HepG2 (cell line): ENCODE measurements around the gene FOXR1. TPM values are rescaled to one million over a fixed set of nuclear protein-coding genes. Genes with fewer than 3 reads are reported as not detected.
A peak's percentile ranks its signal among the peaks of the same experiment; 100 is the strongest.

Experiments used
- CAMTA2 ChIP-seq: sonication (generic); formaldehyde crosslinking; IDR thresholded peaks from 2 replicates; pipeline ENCODE4 v1.4.0; 2020; ENCODE audit warnings: mild to moderate bottlenecking, missing genetic modification reagents, borderline replicate concordance
- CC2D1A ChIP-seq: sonication (generic); formaldehyde crosslinking; IDR thresholded peaks from 2 replicates; pipeline ENCODE4 v1.8.1; 2023; ENCODE audit warnings: mild to moderate bottlenecking, missing genetic modification reagents
- DMAP1 ChIP-seq: IDR thresholded peaks from 2 replicates; pipeline ENCODE4 v1.6.1; 2016
- ELF4 ChIP-seq: sonication (generic); formaldehyde crosslinking; IDR thresholded peaks from 2 replicates; pipeline ENCODE4 v1.5.0; 2020; ENCODE audit warnings: missing genetic modification reagents, mild to moderate bottlenecking, moderate library complexity, borderline replicate concordance
- FOXO1 ChIP-seq: sonication (generic); formaldehyde crosslinking; IDR thresholded peaks from 2 replicates; pipeline ENCODE4 v1.4.0; 2020; ENCODE audit warnings: missing genetic modification reagents
- JUN ChIP-seq: sonication (generic); formaldehyde crosslinking; IDR thresholded peaks from 2 replicates; pipeline ENCODE4 v1.4.0; 2020; ENCODE audit warnings: mild to moderate bottlenecking, missing genetic modification reagents
- KAT2B ChIP-seq: fragments of 150-350 bp; IDR thresholded peaks from 2 replicates; pipeline ENCODE4 v1.6.1; 2014; ENCODE audit warnings: low read depth, low read length, borderline replicate concordance
- MBD4 ChIP-seq: IDR thresholded peaks from 2 replicates; pipeline ENCODE4 v1.6.1; 2012; ENCODE audit warnings: low read length, inconsistent platforms, borderline replicate concordance
- MIER3 ChIP-seq: IDR thresholded peaks from 2 replicates; pipeline ENCODE4 v1.6.1; 2016; ENCODE audit warnings: missing compliant biosample characterization, borderline replicate concordance
- PCBP2 ChIP-seq: fragments of 200-400 bp; formaldehyde crosslinking; optimal IDR thresholded peaks from 2 replicates; pipeline ENCODE3; 2018; ENCODE audit warnings: low read length, low read depth; ENCODE audit not compliant: poor library complexity, severe bottlenecking
- RFX5 ChIP-seq: IDR thresholded peaks from 2 replicates; pipeline ENCODE4 v1.6.1; 2011; ENCODE audit warnings: low read depth, low read length, improper control_type of control experiment
- SRF ChIP-seq: IDR thresholded peaks from 2 replicates; pipeline ENCODE4 v1.6.1; 2011; ENCODE audit warnings: mild to moderate bottlenecking, low read depth, low read length, moderate library complexity
- ZNF557 ChIP-seq: sonication (generic); formaldehyde crosslinking; IDR thresholded peaks from 2 replicates; pipeline ENCODE4 v1.4.0; 2020; ENCODE audit warnings: missing genetic modification reagents
- ZNF607 ChIP-seq: sonication (generic); formaldehyde crosslinking; IDR thresholded peaks from 2 replicates; pipeline ENCODE4 v1.5.1; 2020; ENCODE audit warnings: missing genetic modification reagents, mild to moderate bottlenecking, borderline replicate concordance
- ZSCAN21 ChIP-seq: sonication (generic); formaldehyde crosslinking; IDR thresholded peaks from 2 replicates; pipeline ENCODE4 v1.8.0; 2022; ENCODE audit warnings: mild to moderate bottlenecking, missing genetic modification reagents, moderate library complexity, borderline replicate concordance
- polyA plus RNA-seq, 8 experiments: library from polyadenylated mRNA; depleted of rRNA in 3 of 8; stranded (reverse) in 7 of 8; unstranded in 1 of 8; fragments of >200 nt; fragmentation: Illumina TruSeq in 4 of 8; extraction: Trizol in 4 of 8; gene quantifications; 2 replicates each; pipeline versions ENCODE4 v1.2.1 to v1.2.3, GENCODE V29; 2011 to 2016; ENCODE audit warnings: low read depth in 4 of 8, missing spikeins in 1 of 8, mixed read lengths in 1 of 8; ENCODE audit not compliant: insufficient read depth in 1 of 8
- total RNA-seq, 5 experiments: library from RNA; depleted of rRNA; stranded (reverse); fragments of >200 nt; fragmentation: Illumina TruSeq; extraction: Trizol; gene quantifications; 2 replicates each; pipeline ENCODE4 v1.2.3, GENCODE V29; 2016; ENCODE audit warnings: low read depth in 1 of 5
- TF ChIP-seq, protein P1 (sequence below), 2 experiments: sonication (generic) in 1 of 2; formaldehyde crosslinking in 1 of 2; IDR thresholded peaks; 2 replicates each; pipeline versions ENCODE4 v1.5.1 to v1.6.1; 2011 to 2020; ENCODE audit warnings: borderline replicate concordance in 1 of 2, low read depth in 1 of 2, low read length in 1 of 2, mild to moderate bottlenecking in 1 of 2, missing genetic modification reagents in 1 of 2, moderate library complexity in 1 of 2
- TF ChIP-seq, protein P2 (sequence below): sonication (generic); formaldehyde crosslinking; IDR thresholded peaks from 2 replicates; pipeline ENCODE4 v1.5.0; 2020; ENCODE audit warnings: mild to moderate bottlenecking, missing genetic modification reagents
- TF ChIP-seq, protein P3 (sequence below): sonication (generic); formaldehyde crosslinking; IDR thresholded peaks from 2 replicates; pipeline ENCODE4 v1.8.1; 2023; ENCODE audit warnings: mild to moderate bottlenecking, missing genetic modification reagents
- TF ChIP-seq, protein P4 (sequence below): sonication (generic); formaldehyde crosslinking; IDR thresholded peaks from 2 replicates; pipeline ENCODE4 v1.5.0; 2020; ENCODE audit warnings: missing genetic modification reagents
- TF ChIP-seq, protein P5 (sequence below): sonication (generic); formaldehyde crosslinking; IDR thresholded peaks from 2 replicates; pipeline ENCODE4 v1.5.0; 2020; ENCODE audit warnings: mild to moderate bottlenecking, missing genetic modification reagents
- TF ChIP-seq, protein P6 (sequence below): IDR thresholded peaks from 2 replicates; pipeline ENCODE4 v1.6.1; 2016; ENCODE audit warnings: missing genetic modification reagents, missing compliant biosample characterization

Gene FOXR1
- total and polyA plus RNA-seq, 2 of the 13 experiments (the other 11 are each of a cell fraction or from before 2014, with no cell fraction given): not detected

DNA sequence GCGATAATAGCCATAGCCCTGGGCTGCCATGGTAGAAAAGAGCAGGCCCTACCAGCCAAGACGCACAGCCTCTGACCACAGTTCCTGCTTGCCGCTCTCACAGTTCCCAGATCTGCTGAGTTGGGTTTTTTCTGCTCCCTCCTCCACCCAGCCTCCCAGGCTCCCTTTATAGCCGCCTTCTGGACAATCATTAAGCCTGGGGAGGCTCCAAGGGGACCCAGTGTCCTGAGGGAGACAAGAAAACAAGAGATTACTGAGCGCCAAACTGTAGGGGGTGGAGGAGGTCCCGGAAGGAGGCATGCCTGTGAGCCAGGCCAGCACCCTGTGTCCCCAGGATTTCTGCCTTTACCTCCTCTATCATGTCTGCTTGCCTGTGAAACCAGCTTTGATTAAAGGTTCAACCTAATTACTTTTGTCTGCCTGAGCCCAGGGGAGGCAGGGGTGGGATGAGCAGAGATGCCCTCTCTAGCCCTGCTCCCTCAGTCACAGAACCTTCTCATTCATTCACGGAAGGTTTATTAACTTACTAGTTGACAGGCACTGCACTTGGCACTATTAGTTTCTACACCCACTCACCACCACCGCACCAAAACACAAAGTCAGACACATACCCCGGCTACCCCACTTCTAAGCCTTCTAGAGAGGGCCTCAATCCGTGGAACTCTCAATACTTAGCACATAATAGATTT, 57.9 kb downstream of the FOXR1 start (continued):
- TF ChIP-seq SRF: no peak
- TF ChIP-seq, protein P1, sequence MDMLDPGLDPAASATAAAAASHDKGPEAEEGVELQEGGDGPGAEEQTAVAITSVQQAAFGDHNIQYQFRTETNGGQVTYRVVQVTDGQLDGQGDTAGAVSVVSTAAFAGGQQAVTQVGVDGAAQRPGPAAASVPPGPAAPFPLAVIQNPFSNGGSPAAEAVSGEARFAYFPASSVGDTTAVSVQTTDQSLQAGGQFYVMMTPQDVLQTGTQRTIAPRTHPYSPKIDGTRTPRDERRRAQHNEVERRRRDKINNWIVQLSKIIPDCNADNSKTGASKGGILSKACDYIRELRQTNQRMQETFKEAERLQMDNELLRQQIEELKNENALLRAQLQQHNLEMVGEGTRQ (IDR thresholded peaks at IDR 0.05; ENCODE audit: low read depth, low read length): no peak
- TF ChIP-seq, protein P1 (CRISPR knock-in tag; IDR thresholded peaks at IDR 0.05; ENCODE audit: borderline replicate concordance): no peak
- no peak for TF ChIP-seq CAMTA2 (CRISPR knock-in tag)
- no peak for TF ChIP-seq MBD4
- no peak for TF ChIP-seq RFX5
- TF ChIP-seq FOXO1: peak; percentile 44; the same call in 1 of the 2 replicates
- no peak for TF ChIP-seq CC2D1A (CRISPR knock-in tag)
- no peak for TF ChIP-seq JUN (CRISPR knock-in tag)
- TF ChIP-seq, protein P2, sequence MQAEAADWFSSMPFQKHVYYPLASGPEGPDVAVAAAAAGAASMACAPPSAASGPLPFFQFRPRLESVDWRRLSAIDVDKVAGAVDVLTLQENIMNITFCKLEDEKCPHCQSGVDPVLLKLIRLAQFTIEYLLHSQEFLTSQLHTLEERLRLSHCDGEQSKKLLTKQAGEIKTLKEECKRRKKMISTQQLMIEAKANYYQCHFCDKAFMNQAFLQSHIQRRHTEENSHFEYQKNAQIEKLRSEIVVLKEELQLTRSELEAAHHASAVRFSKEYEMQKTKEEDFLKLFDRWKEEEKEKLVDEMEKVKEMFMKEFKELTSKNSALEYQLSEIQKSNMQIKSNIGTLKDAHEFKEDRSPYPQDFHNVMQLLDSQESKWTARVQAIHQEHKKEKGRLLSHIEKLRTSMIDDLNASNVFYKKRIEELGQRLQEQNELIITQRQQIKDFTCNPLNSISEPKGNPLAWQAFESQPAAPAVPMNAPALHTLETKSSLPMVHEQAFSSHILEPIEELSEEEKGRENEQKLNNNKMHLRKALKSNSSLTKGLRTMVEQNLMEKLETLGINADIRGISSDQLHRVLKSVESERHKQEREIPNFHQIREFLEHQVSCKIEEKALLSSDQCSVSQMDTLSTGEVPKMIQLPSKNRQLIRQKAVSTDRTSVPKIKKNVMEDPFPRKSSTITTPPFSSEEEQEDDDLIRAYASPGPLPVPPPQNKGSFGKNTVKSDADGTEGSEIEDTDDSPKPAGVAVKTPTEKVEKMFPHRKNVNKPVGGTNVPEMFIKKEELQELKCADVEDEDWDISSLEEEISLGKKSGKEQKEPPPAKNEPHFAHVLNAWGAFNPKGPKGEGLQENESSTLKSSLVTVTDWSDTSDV (CRISPR knock-in tag): no peak
- TF ChIP-seq PCBP2: no peak
- no peak for TF ChIP-seq ZNF557
- TF ChIP-seq ZSCAN21 (CRISPR knock-in tag): no peak
- TF ChIP-seq ELF4 (CRISPR knock-in tag): no peak
- no peak for TF ChIP-seq MIER3
- TF ChIP-seq, protein P3, sequence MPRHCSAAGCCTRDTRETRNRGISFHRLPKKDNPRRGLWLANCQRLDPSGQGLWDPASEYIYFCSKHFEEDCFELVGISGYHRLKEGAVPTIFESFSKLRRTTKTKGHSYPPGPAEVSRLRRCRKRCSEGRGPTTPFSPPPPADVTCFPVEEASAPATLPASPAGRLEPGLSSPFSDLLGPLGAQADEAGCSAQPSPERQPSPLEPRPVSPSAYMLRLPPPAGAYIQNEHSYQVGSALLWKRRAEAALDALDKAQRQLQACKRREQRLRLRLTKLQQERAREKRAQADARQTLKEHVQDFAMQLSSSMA (CRISPR knock-in tag): no peak
- TF ChIP-seq, protein P4, sequence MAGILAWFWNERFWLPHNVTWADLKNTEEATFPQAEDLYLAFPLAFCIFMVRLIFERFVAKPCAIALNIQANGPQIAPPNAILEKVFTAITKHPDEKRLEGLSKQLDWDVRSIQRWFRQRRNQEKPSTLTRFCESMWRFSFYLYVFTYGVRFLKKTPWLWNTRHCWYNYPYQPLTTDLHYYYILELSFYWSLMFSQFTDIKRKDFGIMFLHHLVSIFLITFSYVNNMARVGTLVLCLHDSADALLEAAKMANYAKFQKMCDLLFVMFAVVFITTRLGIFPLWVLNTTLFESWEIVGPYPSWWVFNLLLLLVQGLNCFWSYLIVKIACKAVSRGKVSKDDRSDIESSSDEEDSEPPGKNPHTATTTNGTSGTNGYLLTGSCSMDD (CRISPR knock-in tag): no peak
- TF ChIP-seq KAT2B: no peak
- TF ChIP-seq, protein P5, sequence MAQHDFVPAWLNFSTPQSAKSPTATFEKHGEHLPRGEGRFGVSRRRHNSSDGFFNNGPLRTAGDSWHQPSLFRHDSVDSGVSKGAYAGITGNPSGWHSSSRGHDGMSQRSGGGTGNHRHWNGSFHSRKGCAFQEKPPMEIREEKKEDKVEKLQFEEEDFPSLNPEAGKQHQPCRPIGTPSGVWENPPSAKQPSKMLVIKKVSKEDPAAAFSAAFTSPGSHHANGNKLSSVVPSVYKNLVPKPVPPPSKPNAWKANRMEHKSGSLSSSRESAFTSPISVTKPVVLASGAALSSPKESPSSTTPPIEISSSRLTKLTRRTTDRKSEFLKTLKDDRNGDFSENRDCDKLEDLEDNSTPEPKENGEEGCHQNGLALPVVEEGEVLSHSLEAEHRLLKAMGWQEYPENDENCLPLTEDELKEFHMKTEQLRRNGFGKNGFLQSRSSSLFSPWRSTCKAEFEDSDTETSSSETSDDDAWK (CRISPR knock-in tag): no peak
- TF ChIP-seq, protein P6, sequence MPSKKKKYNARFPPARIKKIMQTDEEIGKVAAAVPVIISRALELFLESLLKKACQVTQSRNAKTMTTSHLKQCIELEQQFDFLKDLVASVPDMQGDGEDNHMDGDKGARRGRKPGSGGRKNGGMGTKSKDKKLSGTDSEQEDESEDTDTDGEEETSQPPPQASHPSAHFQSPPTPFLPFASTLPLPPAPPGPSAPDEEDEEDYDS (CRISPR knock-in tag): peak; percentile 99
- TF ChIP-seq DMAP1 (CRISPR knock-in tag): peak; percentile 23; the same call in 1 of the 2 replicates
- peak; percentile 39; the same call in 1 of the 2 replicates for TF ChIP-seq ZNF607 (CRISPR knock-in tag)
